HEK293T (cell line): ENCODE measurements around the gene KRT80.

Experiments used
- ARNT ChIP-seq: fragments of 450-650 bp; IDR thresholded peaks from 2 replicates; pipeline ENCODE4 v1.6.1; 2017; ENCODE audit warnings: mild to moderate bottlenecking
- BHLHE40 ChIP-seq: fragments of 450-650 bp; IDR thresholded peaks from 2 replicates; pipeline ENCODE4 v1.6.1; 2016; ENCODE audit warnings: mild to moderate bottlenecking, moderate library complexity, borderline replicate concordance
- CTBP1 ChIP-seq: fragments of 450-650 bp; IDR thresholded peaks from 2 replicates; pipeline ENCODE4 v1.6.1; 2016; ENCODE audit warnings: borderline replicate concordance
- FOXA1 ChIP-seq: fragments of 450-650 bp; IDR thresholded peaks from 2 replicates; pipeline ENCODE4 v1.6.1; 2016; ENCODE audit warnings: mild to moderate bottlenecking
- FOXK2 ChIP-seq: fragments of 450-650 bp; IDR thresholded peaks from 2 replicates; pipeline ENCODE4 v1.6.1; 2016; ENCODE audit warnings: mild to moderate bottlenecking
- FOXM1 ChIP-seq: fragments of 450-650 bp; IDR thresholded peaks from 2 replicates; pipeline ENCODE4 v1.6.1; 2017; ENCODE audit warnings: mild to moderate bottlenecking, borderline replicate concordance
- HDGF ChIP-seq: fragments of 450-650 bp; IDR thresholded peaks from 2 replicates; pipeline ENCODE4 v1.6.1; 2017; ENCODE audit warnings: antibody characterized with exemption, borderline replicate concordance
- PKNOX1 ChIP-seq: fragments of 450-650 bp; IDR thresholded peaks from 2 replicates; pipeline ENCODE4 v1.6.1; 2016
- SP1 ChIP-seq: fragments of 450-650 bp; IDR thresholded peaks from 2 replicates; pipeline ENCODE4 v1.6.1; 2017
- SUZ12 ChIP-seq: fragments of 450-650 bp; IDR thresholded peaks from 2 replicates; pipeline ENCODE4 v1.6.1; 2016; ENCODE audit warnings: mild to moderate bottlenecking
- TARDBP ChIP-seq: fragments of 450-650 bp; IDR thresholded peaks from 2 replicates; pipeline ENCODE4 v1.6.1; 2016
- ZNF384 ChIP-seq: fragments of 450-650 bp; IDR thresholded peaks from 2 replicates; pipeline ENCODE4 v1.6.1; 2016

GRCh38 chr12:52239767-52240166, 48.0 kb upstream of the KRT80 start:
- no peak for TF ChIP-seq SUZ12
- no peak for TF ChIP-seq SP1
- no peak for TF ChIP-seq ZNF384
- no peak for TF ChIP-seq HDGF
- no peak for TF ChIP-seq ARNT
- TF ChIP-seq CTBP1, result no peak
- TF ChIP-seq FOXA1, result no peak
- no peak for TF ChIP-seq BHLHE40
- TF ChIP-seq FOXM1, result no peak
- TF ChIP-seq TARDBP, result no peak
- no peak for TF ChIP-seq PKNOX1
- no peak for TF ChIP-seq FOXK2
